Brain microvascular endothelial cell (primary cell): ENCODE measurements around the gene LAMTOR4.
A peak's percentile ranks its signal among the peaks of the same experiment; 100 is the strongest.

Source experiments
- DNase-seq: peaks from one replicate; pipeline ENCODE4 v3.0.0-alpha.2; 2020
- H3K27ac ChIP-seq: fragments of 250-450 bp; sonication (Bioruptor Pico); 2 replicates; pipeline ENCODE4 v1.5.1; 2020; ENCODE audit warnings: mild to moderate bottlenecking, moderate library complexity
- H3K27me3 ChIP-seq: fragments of 250-450 bp; sonication (Bioruptor Pico); replicated peaks from 2 replicates; pipeline ENCODE4 v1.5.1; 2020; ENCODE audit warnings: mild to moderate bottlenecking
- H3K36me3 ChIP-seq: fragments of 250-450 bp; sonication (Bioruptor Pico); replicated peaks from 2 replicates; pipeline ENCODE4 v1.5.1; 2020; ENCODE audit warnings: mild to moderate bottlenecking
- H3K4me3 ChIP-seq: 2 replicates; pipeline ENCODE4 v1.5.1; 2011; ENCODE audit warnings: low read depth, mild to moderate bottlenecking, control low read depth, low read length, moderate library complexity
- in situ Hi-C: cut with HindIII; loops from 2 replicates; pipeline ENCODE4 v1.10.0; 2017; ENCODE audit warnings: low sequenced_read_pairs, low pct_ligation_motif_present
- TF ChIP-seq, protein P1 (sequence below): IDR thresholded peaks from 2 replicates; pipeline ENCODE4 v1.5.1; 2011; ENCODE audit warnings: low read depth, mild to moderate bottlenecking, moderate library complexity, low read length, control low read depth, inconsistent platforms; ENCODE audit errors: missing control alignments

The LAMTOR4 gene

DNA sequence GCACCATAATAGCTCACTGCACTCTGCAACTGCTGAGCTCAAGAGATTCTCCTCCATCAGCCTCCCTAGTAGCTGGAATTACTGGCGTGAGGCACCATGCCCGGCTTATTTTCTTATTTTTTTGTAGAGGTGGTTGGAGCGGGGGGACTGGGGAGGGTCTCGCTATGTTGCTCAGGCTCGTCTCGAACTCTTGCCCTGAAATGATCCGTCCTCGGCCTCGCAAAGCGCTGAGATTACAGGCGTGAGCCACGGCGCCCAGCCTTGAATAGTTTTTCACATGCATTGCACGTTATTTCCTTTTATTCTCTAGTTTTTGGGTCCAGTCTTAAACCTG is 526 bp upstream of the LAMTOR4 start:
- TF ChIP-seq, protein P1, sequence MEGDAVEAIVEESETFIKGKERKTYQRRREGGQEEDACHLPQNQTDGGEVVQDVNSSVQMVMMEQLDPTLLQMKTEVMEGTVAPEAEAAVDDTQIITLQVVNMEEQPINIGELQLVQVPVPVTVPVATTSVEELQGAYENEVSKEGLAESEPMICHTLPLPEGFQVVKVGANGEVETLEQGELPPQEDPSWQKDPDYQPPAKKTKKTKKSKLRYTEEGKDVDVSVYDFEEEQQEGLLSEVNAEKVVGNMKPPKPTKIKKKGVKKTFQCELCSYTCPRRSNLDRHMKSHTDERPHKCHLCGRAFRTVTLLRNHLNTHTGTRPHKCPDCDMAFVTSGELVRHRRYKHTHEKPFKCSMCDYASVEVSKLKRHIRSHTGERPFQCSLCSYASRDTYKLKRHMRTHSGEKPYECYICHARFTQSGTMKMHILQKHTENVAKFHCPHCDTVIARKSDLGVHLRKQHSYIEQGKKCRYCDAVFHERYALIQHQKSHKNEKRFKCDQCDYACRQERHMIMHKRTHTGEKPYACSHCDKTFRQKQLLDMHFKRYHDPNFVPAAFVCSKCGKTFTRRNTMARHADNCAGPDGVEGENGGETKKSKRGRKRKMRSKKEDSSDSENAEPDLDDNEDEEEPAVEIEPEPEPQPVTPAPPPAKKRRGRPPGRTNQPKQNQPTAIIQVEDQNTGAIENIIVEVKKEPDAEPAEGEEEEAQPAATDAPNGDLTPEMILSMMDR, result no peak
- Histone ChIP-seq H3K36me3 (peaks cover 1% of the 10 kb centered on the region), H3K27me3 (no peaks in the 10 kb centered on the region), H3K4me3 (peak overlapping the region; percentile 40), H3K27ac (no peak overlapping the region)
- in situ Hi-C loops, result no loop called here
- DNase-seq, result no peak

DNA sequence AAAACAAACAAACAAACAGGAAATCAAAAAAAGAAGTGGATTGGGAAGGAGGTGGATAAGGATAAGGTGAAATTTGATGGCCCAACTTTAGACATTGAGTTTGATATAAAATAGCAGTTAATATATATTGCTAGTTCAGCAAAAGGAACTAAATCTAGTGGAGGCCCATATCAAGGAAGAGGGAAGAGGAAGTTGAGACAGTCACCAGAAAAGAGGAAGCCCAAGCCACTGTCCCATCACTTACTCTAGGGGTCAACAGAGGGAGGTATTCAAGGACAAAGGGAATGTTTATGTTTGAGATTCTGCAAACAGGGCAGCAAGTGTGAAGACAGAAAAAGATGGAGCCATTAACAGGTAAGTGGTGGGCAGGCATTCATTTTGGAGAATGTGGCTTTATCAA is 3.7 kb downstream of the LAMTOR4 start:
- no peak overlapping the region for H3K27ac ChIP-seq
- in situ Hi-C loops, result no loop called here
- no peaks in the 10 kb centered on the region for H3K27me3 ChIP-seq
- no peak for DNase-seq
- no peak overlapping the region for H3K4me3 ChIP-seq
- H3K36me3 ChIP-seq, result peaks cover 39% of the 10 kb centered on the region
- TF ChIP-seq, protein P1, result no peak

DNA sequence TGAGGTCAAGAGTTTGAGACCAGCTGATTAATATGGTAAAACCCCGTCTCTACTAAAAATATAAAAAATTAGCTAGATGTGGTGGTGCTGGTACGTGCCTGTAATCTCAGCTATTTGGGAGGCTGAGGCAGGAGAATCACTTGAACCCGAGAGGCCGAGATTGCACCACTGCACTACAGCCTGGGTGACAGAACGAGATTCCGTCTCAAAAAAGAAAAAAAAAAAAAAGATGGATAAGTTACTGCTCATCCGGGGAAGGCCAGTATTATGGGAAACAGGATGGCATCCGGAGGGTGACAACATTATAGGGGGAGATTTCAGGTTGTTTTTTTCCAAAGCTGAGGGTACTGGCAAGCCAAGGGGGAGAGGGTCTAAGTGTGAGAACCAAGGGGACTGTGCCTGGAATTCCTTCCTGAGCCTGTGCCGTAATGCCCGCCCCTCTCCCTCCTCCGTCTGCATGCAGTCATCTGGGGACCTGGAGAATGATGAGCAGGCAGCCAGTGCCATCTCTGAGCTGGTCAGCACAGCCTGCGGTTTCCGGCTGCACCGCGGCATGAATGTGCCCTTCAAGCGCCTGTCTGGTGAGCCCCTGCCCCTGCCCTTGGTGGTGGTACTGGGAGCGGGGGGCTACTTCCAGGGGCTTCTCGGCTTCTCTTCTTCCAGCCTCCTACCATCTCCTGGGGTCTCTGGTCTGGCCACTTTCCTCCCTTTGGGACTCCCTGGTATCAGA is 4.4 kb downstream of the LAMTOR4 start:
- no peaks in the 10 kb centered on the region for H3K27me3 ChIP-seq
- in situ Hi-C loops, result no loop called here
- H3K27ac ChIP-seq, result no peak overlapping the region
- peaks cover 39% of the 10 kb centered on the region for H3K36me3 ChIP-seq
- TF ChIP-seq, protein P1, result no peak
- no peak overlapping the region for H3K4me3 ChIP-seq
- DNase-seq, result no peak

DNA sequence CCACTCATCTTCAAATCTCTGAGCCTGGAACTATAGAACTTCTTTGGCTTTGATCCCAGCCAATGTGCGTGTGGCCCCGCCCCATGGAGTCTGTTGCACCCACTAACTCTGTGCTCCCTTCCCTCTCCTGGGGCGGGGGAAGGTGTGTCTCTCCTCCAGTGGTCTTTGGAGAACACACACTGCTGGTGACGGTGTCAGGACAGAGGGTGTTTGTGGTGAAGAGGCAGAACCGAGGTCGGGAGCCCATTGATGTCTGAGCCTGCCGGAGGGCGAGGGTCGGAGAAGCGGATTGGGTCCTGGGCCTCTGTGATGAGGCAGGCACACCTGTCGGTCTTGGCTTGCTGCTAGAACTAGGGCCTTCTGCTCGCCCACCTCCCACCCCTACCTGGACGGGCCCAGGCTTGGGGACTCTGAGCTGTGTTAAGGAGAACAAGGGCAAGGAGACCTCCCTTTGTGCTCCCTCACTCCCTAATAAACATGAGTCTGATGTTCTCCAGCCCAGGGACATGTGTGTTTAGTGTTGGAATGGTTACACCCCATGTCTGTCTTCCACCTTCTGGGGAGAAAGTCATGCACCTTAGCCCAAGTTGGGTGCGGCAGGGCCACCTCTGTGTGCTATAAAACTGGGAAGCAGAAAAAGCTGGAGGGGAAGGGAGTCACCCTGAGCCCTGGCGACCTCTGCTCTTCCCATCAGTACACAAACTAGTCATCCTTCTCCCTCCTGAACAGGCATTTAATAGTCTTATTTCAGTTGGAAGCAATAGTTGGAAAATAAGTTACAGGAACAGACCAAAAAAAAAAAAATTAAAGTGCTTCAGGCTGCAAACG is 5.2 kb downstream of the LAMTOR4 start:
- in situ Hi-C loops, result no loop called here
- H3K36me3 ChIP-seq, result peaks cover 39% of the 10 kb centered on the region
- no peak overlapping the region for H3K27ac ChIP-seq
- DNase-seq, result no peak
- H3K4me3 ChIP-seq, result no peak overlapping the region
- TF ChIP-seq, protein P1, result no peak
- no peaks in the 10 kb centered on the region for H3K27me3 ChIP-seq

DNA sequence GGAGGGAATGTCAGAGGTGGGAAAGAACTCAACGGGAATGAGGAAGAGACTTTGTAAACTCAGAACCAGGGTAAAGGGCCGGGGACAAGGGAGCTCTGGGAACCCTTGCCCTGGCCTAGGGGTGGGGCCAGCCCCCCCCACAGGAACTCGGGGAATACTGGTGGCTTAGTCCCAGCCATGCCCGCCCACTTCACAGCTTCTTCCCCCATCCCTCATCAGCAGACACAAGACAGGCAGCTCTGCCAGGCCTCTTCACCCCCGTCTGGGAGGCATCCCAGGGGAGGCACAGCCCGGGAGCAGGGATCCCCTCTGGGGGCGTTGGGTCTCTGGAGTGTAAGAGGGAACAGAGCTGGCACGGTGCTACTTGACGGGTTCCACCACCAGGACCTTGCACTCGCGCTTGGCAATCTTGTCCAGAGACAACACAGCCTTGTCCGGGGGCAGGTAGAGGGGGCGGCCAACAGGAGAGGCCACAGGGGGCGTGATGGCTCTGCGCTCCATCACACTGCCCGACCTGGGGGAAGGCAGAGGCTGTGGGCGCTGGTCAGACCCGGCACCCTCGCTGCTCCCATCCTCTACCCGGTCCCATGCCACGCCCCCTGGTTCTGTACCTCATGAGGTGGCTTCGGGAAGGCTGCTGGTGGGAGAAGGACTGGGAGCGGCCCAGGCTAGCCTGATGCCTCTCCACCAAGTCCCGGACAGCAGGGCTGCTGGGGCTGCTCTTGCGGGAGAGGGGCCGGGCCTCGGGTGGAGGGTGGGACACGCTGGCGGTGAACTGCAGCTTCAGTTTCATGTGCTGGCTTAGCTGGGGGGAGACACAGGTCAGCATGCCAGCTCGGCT is 6.2 kb downstream of the LAMTOR4 start:
- peaks cover 39% of the 10 kb centered on the region for H3K36me3 ChIP-seq
- H3K4me3 ChIP-seq, result no peak overlapping the region
- in situ Hi-C loops, result no loop called here
- H3K27me3 ChIP-seq, result no peaks in the 10 kb centered on the region
- no peak overlapping the region for H3K27ac ChIP-seq
- TF ChIP-seq, protein P1, result no peak
- no peak for DNase-seq
